ENCODE results near the gene ABCA2.

ABCA2 gene

DNA sequence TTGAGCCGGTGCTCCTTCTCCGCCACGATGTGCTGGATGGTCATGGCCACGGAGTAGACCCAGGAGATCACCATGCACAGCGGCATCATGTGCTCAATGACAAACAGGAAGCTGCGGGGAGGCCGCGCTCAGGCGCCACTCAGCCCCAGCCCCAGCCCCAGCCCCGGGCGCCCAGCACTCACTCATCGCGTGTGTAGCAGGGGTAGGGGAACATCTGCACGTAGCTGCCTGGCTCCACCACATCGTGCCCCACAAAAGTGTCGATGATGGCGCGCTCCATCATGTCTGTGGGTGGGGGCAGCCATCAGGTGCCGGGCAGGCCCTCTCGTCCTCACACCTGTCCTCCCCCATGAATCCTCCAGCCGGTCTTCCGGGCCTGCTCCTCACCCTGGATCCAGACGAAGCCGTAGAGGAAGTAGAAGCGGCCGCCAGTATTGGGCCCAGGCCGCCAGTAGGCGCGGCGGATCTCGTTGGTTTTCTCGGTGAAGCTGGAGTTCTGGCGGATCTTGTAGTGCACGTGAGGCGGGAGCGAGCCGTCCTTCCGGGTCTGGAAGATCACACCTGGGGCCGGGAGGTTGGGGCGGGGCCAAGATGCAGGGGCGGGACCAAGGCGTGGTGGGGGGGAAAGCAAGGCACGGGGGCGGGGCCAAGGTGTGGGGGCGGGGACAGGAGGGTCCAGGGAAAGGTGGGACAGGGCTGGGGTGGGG lies 10.1 kb downstream of the ABCA2 start:
- no peak for DNase-seq (ENCODE audit: extremely low read depth, low read depth)
- TF ChIP-seq, protein P1, sequence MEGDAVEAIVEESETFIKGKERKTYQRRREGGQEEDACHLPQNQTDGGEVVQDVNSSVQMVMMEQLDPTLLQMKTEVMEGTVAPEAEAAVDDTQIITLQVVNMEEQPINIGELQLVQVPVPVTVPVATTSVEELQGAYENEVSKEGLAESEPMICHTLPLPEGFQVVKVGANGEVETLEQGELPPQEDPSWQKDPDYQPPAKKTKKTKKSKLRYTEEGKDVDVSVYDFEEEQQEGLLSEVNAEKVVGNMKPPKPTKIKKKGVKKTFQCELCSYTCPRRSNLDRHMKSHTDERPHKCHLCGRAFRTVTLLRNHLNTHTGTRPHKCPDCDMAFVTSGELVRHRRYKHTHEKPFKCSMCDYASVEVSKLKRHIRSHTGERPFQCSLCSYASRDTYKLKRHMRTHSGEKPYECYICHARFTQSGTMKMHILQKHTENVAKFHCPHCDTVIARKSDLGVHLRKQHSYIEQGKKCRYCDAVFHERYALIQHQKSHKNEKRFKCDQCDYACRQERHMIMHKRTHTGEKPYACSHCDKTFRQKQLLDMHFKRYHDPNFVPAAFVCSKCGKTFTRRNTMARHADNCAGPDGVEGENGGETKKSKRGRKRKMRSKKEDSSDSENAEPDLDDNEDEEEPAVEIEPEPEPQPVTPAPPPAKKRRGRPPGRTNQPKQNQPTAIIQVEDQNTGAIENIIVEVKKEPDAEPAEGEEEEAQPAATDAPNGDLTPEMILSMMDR (IDR thresholded peaks at IDR 0.05; ENCODE audit: low read depth, low read length): no peak

GRCh38 chr9:137017071-137017470 lies 11.0 kb downstream of the ABCA2 start:
- TF ChIP-seq, protein P1 (IDR thresholded peaks at IDR 0.05; ENCODE audit: low read depth, low read length): no peak
- DNase-seq (ENCODE audit: extremely low read depth, low read depth): no peak

DNA sequence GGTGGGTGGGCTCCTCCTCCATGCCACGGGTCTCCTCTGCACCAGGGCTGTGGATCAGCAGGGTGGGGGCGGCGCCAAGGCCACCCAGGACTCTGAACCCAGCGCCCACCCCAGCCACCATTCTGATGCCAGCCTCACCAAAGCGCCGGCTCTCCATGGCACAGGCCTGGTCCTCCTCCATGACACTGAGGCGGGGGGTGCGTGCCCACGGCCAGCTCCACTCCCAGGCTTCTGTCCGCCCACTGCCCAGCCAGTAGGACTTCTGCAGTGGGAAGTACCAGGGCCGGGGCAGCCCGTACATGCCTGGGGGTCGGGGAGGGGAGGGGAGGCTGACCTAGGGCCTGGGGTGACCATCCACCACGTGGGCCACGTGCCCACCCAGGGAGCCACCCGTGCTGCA lies 11.6 kb downstream of the ABCA2 start:
- DNase-seq (ENCODE audit: extremely low read depth, low read depth): no peak
- TF ChIP-seq, protein P1 (IDR thresholded peaks at IDR 0.05; ENCODE audit: low read depth, low read length): no peak

GRCh38 chr9:137015976-137016375 lies 12.1 kb downstream of the ABCA2 start:
- no peak for DNase-seq (ENCODE audit: extremely low read depth, low read depth)
- TF ChIP-seq, protein P1 (IDR thresholded peaks at IDR 0.05; ENCODE audit: low read depth, low read length): no peak

- no peak for DNase-seq (ENCODE audit: extremely low read depth, low read depth)
- TF ChIP-seq, protein P1 (IDR thresholded peaks at IDR 0.05; ENCODE audit: low read depth, low read length): no peak
These were observed 12.5 kb downstream of the ABCA2 start for GRCh38 chr9:137015540-137015930.

- TF ChIP-seq, protein P1 (IDR thresholded peaks at IDR 0.05; ENCODE audit: low read depth, low read length): no peak
- DNase-seq (ENCODE audit: extremely low read depth, low read depth): no peak
These were observed 13.1 kb downstream of the ABCA2 start for GRCh38 chr9:137014776-137015539.

DNA sequence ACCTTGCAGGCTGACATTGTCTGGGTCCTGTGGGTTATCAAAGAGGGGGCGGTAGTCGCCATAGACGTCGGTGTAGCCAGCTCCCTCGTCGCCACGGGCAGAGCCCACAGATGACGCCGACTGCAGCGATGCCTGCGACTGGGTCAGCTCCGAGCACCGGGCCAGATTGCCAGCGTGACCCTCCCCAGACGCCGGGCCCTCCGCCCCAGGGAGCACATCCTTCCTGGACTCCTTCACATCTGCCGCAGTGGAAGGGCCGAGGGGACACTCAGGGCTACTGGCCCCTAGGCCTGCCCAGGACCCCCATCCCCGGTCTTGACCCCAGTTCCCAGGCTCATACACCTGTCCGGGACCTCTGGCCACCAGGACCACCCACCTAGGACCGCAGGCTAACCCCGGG lies 13.9 kb downstream of the ABCA2 start:
- TF ChIP-seq, protein P1 (IDR thresholded peaks at IDR 0.05; ENCODE audit: low read depth, low read length): no peak
- no peak for DNase-seq (ENCODE audit: extremely low read depth, low read depth)
